Thyroid gland (tissue), 4 donors: ENCODE results near the gene ADAM12. TPM values are rescaled to one million over a fixed set of nuclear protein-coding genes. Genes with fewer than 3 reads are reported as not detected.

Experiments used
- DNase-seq, 2 donors: peaks; one replicate each; pipeline ENCODE4 v3.0.0-alpha.2; 2019
- H3K27ac ChIP-seq, 3 donors: fragments of 200-600 bp; sonication (generic); 1 replicate in 2 of 3; 2 replicates in 1 of 3; pipeline ENCODE4 v1.5.1; 2016 to 2019; ENCODE audit warnings: mild to moderate bottlenecking in 1 of 3, moderate library complexity in 1 of 3
- H3K27me3 ChIP-seq: fragments of 200-600 bp; sonication (generic); one replicate; pipeline ENCODE4 v1.5.1; 2019
- H3K36me3 ChIP-seq, 2 donors: fragments of 200-600 bp; sonication (generic); one replicate each; pipeline ENCODE4 v1.5.1; 2016 to 2019
- H3K4me1 ChIP-seq, 2 donors: fragments of 200-600 bp; sonication (generic); one replicate each; pipeline ENCODE4 v1.5.1; 2017 to 2019
- H3K4me3 ChIP-seq, 3 donors: fragments of 200-600 bp; sonication (generic); replicated peaks in 1 of 3; 1 replicate in 2 of 3; 2 replicates in 1 of 3; pipeline ENCODE4 v1.5.1; 2016; ENCODE audit warnings: mild to moderate bottlenecking in 1 of 3
- H3K9me3 ChIP-seq: fragments of 200-600 bp; sonication (generic); one replicate; pipeline ENCODE4 v1.5.1; 2017
- CTCF ChIP-seq, 6 experiments: fragments of 200-600 bp in 3 of 6; fragments of 450-650 bp in 3 of 6; sonication (generic) in 3 of 6; IDR thresholded peaks; one replicate each; pipeline ENCODE4 v1.5.1; 2016 to 2019; ENCODE audit warnings: antibody characterized with exemption in 6 of 6, mild to moderate bottlenecking in 2 of 6, inconsistent platforms in 1 of 6, moderate library complexity in 1 of 6
- POLR2A ChIP-seq, 2 donors: fragments of 450-650 bp; IDR thresholded peaks; one replicate each; pipeline ENCODE4 v1.6.1; 2017; ENCODE audit warnings: antibody characterized with exemption in 2 of 2, mild to moderate bottlenecking in 2 of 2, moderate library complexity in 1 of 2
- WGBS, 2 donors: methylation state at CpG; one replicate each; pipeline ENCODE4 v1.1.5; 2017; 5-methylcytosine and 5-hydroxymethylcytosine counted together
- intact Hi-C: fragments of 100-400 bp; cut with DNase I; formaldehyde crosslinking; loops from one replicate; pipeline ENCODE4 v1.15.1; 2023
- total RNA-seq, 4 donors: library from RNA; depleted of rRNA; stranded (reverse); fragments of >200 nt; gene quantifications; one replicate each; pipeline ENCODE4 v1.2.3, GENCODE V29; 2016

Gene ADAM12
- total RNA-seq, 4 donors from 2014 or later: 0.20 to 0.94 (median 0.63) TPM

- intact Hi-C loops: no loop called here
- Histone ChIP-seq H3K27me3 (no peaks in the 10 kb centered on the region), H3K9me3 (no peaks in the 10 kb centered on the region), H3K27ac (no peak overlapping the region), H3K4me1 (no peaks in the 10 kb centered on the region), H3K36me3 (no peaks in the 10 kb centered on the region), H3K4me3 (no peak overlapping the region)
- WGBS, 2 donors: 88 to 95% methylated on average over 3 to 4 of the region's 4 CpGs
- no peak for TF ChIP-seq CTCF (IDR thresholded peaks at IDR 0.05)
- TF ChIP-seq POLR2A (IDR thresholded peaks at IDR 0.05): no peak
- no peak for DNase-seq
Observed at GRCh38 chr10:126140746-126141273, 247.5 kb downstream of the ADAM12 start.

DNA sequence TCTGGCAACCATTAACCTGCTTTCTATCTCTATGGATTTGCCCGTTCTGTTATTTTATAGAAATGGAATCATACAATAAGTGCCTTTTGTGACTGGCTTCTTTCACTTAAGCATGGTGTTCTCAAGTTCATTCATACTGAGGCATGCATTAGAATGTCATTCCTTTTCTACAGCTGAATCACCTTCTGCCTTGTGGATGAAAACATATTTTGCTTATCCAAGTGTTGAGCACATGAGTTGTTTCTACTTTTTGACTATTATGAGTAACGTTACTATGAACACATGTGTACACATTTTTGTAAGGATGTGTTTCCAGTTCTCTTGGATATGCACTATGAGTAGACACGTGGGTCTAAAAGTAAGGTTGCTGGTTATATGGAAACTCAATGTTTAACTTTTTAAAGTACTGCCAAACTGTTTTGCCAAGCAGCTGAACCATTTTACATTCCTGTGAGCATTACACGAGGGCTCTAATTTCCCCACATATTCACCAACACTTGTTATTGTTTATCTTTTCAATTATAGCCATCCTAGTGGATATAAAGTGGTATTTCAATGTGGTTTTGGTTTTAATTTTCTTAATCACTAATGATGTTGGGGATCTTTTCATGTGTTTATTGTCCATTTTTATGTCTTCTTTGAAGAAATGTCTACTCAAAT, 250.6 kb downstream of the ADAM12 start:
- TF ChIP-seq CTCF (IDR thresholded peaks at IDR 0.05) (no peak), POLR2A (IDR thresholded peaks at IDR 0.05) (no peak)
- Histone ChIP-seq H3K27ac (no peak overlapping the region), H3K9me3 (no peaks in the 10 kb centered on the region), H3K36me3 (no peaks in the 10 kb centered on the region), H3K4me3 (no peak overlapping the region), H3K27me3 (no peaks in the 10 kb centered on the region), H3K4me1 (no peaks in the 10 kb centered on the region)
- WGBS, 2 donors: 92 to 93% methylated on average over 4 of the region's 4 CpGs
- no peak for DNase-seq
- intact Hi-C loops: no loop called here

DNA sequence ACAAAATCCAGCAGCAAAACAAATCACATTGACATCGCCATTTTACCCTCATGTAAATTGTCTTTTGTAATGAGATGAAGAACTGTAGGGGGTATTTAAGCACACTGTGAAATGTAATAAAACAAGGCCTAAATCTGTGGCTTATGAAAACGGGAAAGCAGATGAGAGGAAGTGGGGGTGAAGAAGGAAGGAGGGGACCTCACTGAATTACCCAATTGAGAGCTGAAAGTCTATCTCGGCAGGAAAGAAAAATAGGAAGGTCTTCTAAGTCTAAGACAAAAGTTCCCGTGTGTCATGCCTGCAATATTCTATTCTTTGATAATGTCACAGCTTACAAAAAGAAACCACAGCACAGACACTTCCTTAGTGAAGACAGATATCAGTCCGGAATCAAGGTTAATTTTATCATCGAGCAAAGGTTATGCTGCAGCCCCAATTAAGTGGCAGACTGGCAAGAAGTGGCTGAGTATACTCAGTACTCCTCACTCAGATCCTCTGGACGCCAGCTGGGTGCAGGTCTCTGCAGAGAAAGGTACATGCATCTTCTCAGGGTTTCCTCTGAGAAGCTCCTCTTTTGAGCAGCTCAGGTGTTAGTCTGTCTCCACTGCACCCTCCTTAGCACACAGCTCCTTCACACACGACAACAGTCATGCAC, 252.2 kb downstream of the ADAM12 start:
- no peaks in the 10 kb centered on the region for H3K9me3 ChIP-seq
- H3K27me3 ChIP-seq: no peaks in the 10 kb centered on the region
- H3K36me3 ChIP-seq: no peaks in the 10 kb centered on the region
- no peaks in the 10 kb centered on the region for H3K4me1 ChIP-seq
- 67 to 76% methylated on average over 8 of the region's 8 CpGs for WGBS, 2 donors
- intact Hi-C loops: no loop called here
- H3K4me3 ChIP-seq: no peak overlapping the region
- DNase-seq: no peak
- no peak for TF ChIP-seq CTCF (IDR thresholded peaks at IDR 0.05)
- TF ChIP-seq POLR2A (IDR thresholded peaks at IDR 0.05): no peak
- H3K27ac ChIP-seq: no peak overlapping the region

DNA sequence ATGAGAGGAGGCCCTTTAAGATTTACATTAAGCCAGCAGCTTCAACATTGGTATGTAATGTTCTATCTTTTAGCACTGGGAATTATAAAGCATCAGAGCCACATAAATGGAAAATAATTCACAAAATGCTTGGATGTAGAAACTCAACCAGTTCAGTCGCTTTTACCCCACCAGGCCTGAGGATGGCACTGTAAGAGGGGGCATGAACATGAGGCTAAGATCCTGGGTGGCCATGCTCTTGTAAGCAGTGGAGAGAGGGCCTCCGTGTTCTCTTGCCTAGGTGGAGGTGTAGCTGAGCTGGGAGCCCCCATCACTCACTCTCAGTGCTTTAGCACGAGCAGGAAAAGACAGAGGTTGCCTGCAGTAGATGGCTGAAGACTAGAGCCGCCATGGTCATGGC, 253.1 kb downstream of the ADAM12 start:
- no peak overlapping the region for H3K4me3 ChIP-seq
- intact Hi-C loops: no loop called here
- 77 to 84% methylated on average over 4 of the region's 4 CpGs for WGBS, 2 donors
- no peaks in the 10 kb centered on the region for H3K9me3 ChIP-seq
- H3K27ac ChIP-seq: no peak overlapping the region
- DNase-seq: no peak
- no peak for TF ChIP-seq POLR2A (IDR thresholded peaks at IDR 0.05)
- TF ChIP-seq CTCF (IDR thresholded peaks at IDR 0.05): no peak
- no peaks in the 10 kb centered on the region for H3K4me1 ChIP-seq
- H3K27me3 ChIP-seq: no peaks in the 10 kb centered on the region
- no peaks in the 10 kb centered on the region for H3K36me3 ChIP-seq
